B cell (primary cell): ENCODE results near the gene CHST15. TPM values are rescaled to one million over a fixed set of nuclear protein-coding genes. Genes with fewer than 3 reads are reported as not detected.

Experiments
- ATAC-seq: fragments of 200-7000 bp; cut with Tn5 transposase; one replicate; pipeline ENCODE4 v1.10.0; 2021; ENCODE audit warnings: low read depth, mild to moderate bottlenecking, moderate number of reproducible peaks, moderate library complexity
- CTCF ChIA-PET: fragments of 350-600 bp; sonication (Branson Sonifier 250); formaldehyde crosslinking; loops from one replicate; lab custom pipeline; 2021; ENCODE audit warnings: antibody characterized with exemption, inconsistent platforms; lab: Charles Lee
- POLR2A ChIA-PET: fragments of 350-600 bp; sonication (Branson Sonifier 250); formaldehyde crosslinking; loops from one replicate; lab custom pipeline; 2021; ENCODE audit warnings: antibody characterized with exemption; lab: Charles Lee
- DNase-seq: peaks from one replicate; pipeline ENCODE4 v3.0.0; 2013
- H2AFZ ChIP-seq: 2 replicates; pipeline ENCODE4 v1.6.1; 2012; ENCODE audit warnings: mild to moderate bottlenecking, low read depth, low read length; ENCODE audit not compliant: insufficient read depth, poor library complexity, severe bottlenecking
- H3K27ac ChIP-seq, 2 donors: 1 replicate in 1 of 2; 2 replicates in 1 of 2; pipeline ENCODE4 v1.5.1; 2012 to 2013; ENCODE audit warnings: low read length in 2 of 2, mild to moderate bottlenecking in 2 of 2, moderate library complexity in 1 of 2
- H3K27me3 ChIP-seq, 4 experiments: fragments of 200-600 bp in 1 of 4; sonication (generic) in 1 of 4; replicated peaks in 1 of 4; 1 replicate in 2 of 4; 2 replicates in 2 of 4; pipeline versions ENCODE4 v1.6.1 to v1.7.0; 2013 to 2016; ENCODE audit warnings: low read length in 3 of 4, mild to moderate bottlenecking in 2 of 4, mixed read lengths in 1 of 4, moderate library complexity in 1 of 4; ENCODE audit not compliant: insufficient read depth in 4 of 4, control insufficient read depth in 3 of 4; ENCODE audit errors: control extremely low read depth in 1 of 4
- H3K36me3 ChIP-seq, 2 experiments: replicated peaks in 1 of 2; 1 replicate in 1 of 2; 2 replicates in 1 of 2; pipeline versions ENCODE4 v1.6.1 to v1.7.1; 2013; ENCODE audit warnings: low read length in 1 of 2; ENCODE audit not compliant: insufficient read depth in 2 of 2, control insufficient read depth in 1 of 2; ENCODE audit errors: control extremely low read depth in 1 of 2, extremely low read depth in 1 of 2
- H3K4me1 ChIP-seq, 2 donors: fragments of 200-600 bp in 1 of 2; sonication (generic) in 1 of 2; 1 replicate in 1 of 2; 2 replicates in 1 of 2; pipeline versions ENCODE4 v1.5.1 to v1.6.1; 2013 to 2017; ENCODE audit warnings: low read length in 2 of 2; ENCODE audit not compliant: control insufficient read depth in 2 of 2, insufficient read depth in 2 of 2
- H3K4me2 ChIP-seq: replicated peaks from 2 replicates; pipeline ENCODE3; 2012; ENCODE audit warnings: mild to moderate bottlenecking, low read depth, low read length; ENCODE audit not compliant: poor library complexity, severe bottlenecking
- H3K4me3 ChIP-seq, 5 experiments: fragments of 200-600 bp in 1 of 5; sonication (generic) in 1 of 5; 1 replicate in 3 of 5; 2 replicates in 2 of 5; pipeline versions ENCODE4 v1.5.1 to v1.7.0; 2011 to 2016; ENCODE audit warnings: low read length in 4 of 5, mild to moderate bottlenecking in 4 of 5, low read depth in 2 of 5, control low read depth in 1 of 5, moderate library complexity in 1 of 5; ENCODE audit not compliant: insufficient read depth in 1 of 5; ENCODE audit errors: control extremely low read depth in 1 of 5, extremely low read depth in 1 of 5
- H3K79me2 ChIP-seq: fragments of 200-600 bp; sonication (generic); one replicate; pipeline ENCODE4 v1.6.0; 2016; ENCODE audit warnings: low read length; ENCODE audit not compliant: control insufficient read depth, insufficient read depth
- H3K9ac ChIP-seq: fragments of 200-600 bp; sonication (generic); 2 replicates; pipeline ENCODE4 v1.6.1; 2017; ENCODE audit warnings: mild to moderate bottlenecking, low read length, moderate library complexity
- H3K9me3 ChIP-seq, 3 donors: one replicate each; pipeline versions ENCODE4 v1.6.1 to v1.7.1; 2013; ENCODE audit warnings: low read length in 2 of 3; ENCODE audit not compliant: control insufficient read depth in 2 of 3, insufficient read depth in 1 of 3; ENCODE audit errors: control extremely low read depth in 1 of 3
- H4K20me1 ChIP-seq: 2 replicates; pipeline ENCODE4 v1.6.0; 2012; ENCODE audit warnings: mild to moderate bottlenecking, low read length; ENCODE audit not compliant: insufficient read depth, control insufficient read depth, poor library complexity, severe bottlenecking
- H3K27ac Mint-ChIP-seq: one replicate; pipeline ENCODE4 v1.8.0; 2021; ENCODE audit warnings: mixed read lengths
- H3K27me3 Mint-ChIP-seq: one replicate; pipeline ENCODE4 v1.8.0; 2021; ENCODE audit warnings: mixed read lengths
- H3K4me1 Mint-ChIP-seq: one replicate; pipeline ENCODE4 v1.8.0; 2021; ENCODE audit warnings: mixed read lengths
- H3K4me3 Mint-ChIP-seq: one replicate; pipeline ENCODE4 v1.8.0; 2021; ENCODE audit warnings: mixed read lengths
- H3K9me3 Mint-ChIP-seq: one replicate; pipeline ENCODE4 v1.8.0; 2022; ENCODE audit warnings: mixed read lengths; ENCODE audit not compliant: insufficient read depth
- EZH2 ChIP-seq: IDR thresholded peaks from 2 replicates; pipeline ENCODE4 v1.6.1; 2012; ENCODE audit warnings: borderline replicate concordance, low read depth, mild to moderate bottlenecking, moderate library complexity, low read length; ENCODE audit not compliant: insufficient read depth, poor library complexity, severe bottlenecking
- WGBS: methylation state at CpG from one replicate; pipeline ENCODE4 v1.1.5; 2013; ENCODE audit warnings: missing lambda C conversion rate; ENCODE audit not compliant: insufficient coverage; 5-methylcytosine and 5-hydroxymethylcytosine counted together
- intact Hi-C: fragments of 100-400 bp; cut with micrococcal nuclease; formaldehyde crosslinking; loops from one replicate; pipeline ENCODE4 v1.10.0; 2022
- polyA plus RNA-seq: library from polyadenylated mRNA; depleted of rRNA; stranded (reverse); fragments of >200 nt; gene quantifications from 2 replicates; pipeline ENCODE4 v1.2.3, GENCODE V29; 2012
- total RNA-seq, 2 donors: library from RNA; stranded (reverse); fragments of 120-200 nt in 1 of 2; gene quantifications; 1 replicate in 1 of 2; 2 replicates in 1 of 2; pipeline versions ENCODE4 v1.2.3 to v1.2.4, GENCODE V29; 2013 to 2022
- TF ChIP-seq, protein P1 (sequence below): fragments of 200-600 bp; IDR thresholded peaks from one replicate; pipeline ENCODE4 v1.8.0; 2022; ENCODE audit warnings: antibody characterized with exemption, mild to moderate bottlenecking

The CHST15 gene
- total and polyA plus RNA-seq, 2 donors (not counting 1 experiment from before 2014, with no cell fraction given): 17.9 to 75.4 TPM

DNA sequence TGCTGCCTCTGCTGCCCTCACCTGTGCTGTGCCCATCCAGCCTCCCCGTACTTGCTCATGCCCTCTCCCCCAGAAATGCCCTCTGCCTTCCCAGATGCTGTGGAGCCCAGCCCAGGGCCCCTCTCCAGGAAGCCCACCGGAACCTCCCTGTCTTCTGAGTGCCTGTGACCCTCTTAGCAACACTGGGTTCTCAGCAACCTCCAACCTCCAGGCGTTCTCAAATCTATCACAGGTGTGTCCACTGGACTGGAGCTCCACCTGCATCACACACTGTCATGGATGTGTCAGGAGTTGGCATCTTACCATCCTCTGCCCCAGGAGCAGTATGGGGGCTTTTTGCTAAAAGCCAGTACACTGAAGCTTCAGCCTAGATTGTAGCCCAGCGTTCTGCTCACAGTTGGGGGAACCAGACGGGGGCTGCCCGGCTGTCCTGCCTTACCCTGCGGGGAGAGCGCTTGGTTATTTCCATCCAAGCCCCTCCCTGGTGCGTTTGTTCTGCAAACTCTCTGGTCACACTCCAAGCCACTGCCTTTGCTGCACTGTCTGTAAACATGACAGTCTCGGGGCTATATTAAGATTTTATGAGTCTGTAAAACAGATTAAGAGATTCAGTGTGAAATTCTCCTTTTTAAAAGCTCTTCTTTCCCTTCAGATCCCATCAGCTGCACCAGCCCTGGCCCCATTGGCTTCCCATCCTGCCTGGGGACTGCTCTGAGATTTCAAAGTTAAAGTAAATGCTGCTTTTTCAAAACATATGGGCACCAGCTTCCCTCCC is 130.5 kb downstream of the CHST15 start:
- no peaks in the 10 kb centered on the region for H3K36me3 ChIP-seq
- H3K27ac Mint-ChIP-seq: no peak overlapping the region
- no peak for ATAC-seq
- no peak overlapping the region for H3K27ac ChIP-seq
- TF ChIP-seq, protein P1, sequence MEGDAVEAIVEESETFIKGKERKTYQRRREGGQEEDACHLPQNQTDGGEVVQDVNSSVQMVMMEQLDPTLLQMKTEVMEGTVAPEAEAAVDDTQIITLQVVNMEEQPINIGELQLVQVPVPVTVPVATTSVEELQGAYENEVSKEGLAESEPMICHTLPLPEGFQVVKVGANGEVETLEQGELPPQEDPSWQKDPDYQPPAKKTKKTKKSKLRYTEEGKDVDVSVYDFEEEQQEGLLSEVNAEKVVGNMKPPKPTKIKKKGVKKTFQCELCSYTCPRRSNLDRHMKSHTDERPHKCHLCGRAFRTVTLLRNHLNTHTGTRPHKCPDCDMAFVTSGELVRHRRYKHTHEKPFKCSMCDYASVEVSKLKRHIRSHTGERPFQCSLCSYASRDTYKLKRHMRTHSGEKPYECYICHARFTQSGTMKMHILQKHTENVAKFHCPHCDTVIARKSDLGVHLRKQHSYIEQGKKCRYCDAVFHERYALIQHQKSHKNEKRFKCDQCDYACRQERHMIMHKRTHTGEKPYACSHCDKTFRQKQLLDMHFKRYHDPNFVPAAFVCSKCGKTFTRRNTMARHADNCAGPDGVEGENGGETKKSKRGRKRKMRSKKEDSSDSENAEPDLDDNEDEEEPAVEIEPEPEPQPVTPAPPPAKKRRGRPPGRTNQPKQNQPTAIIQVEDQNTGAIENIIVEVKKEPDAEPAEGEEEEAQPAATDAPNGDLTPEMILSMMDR: no peak
- TF ChIP-seq EZH2: no peak
- H3K9me3 ChIP-seq: peaks cover 0 to 3% (median 0%) of the 10 kb centered on the region in 3 donors
- no peak overlapping the region for H2AFZ ChIP-seq
- H3K27me3 Mint-ChIP-seq: peaks cover 68% of the 10 kb centered on the region
- intact Hi-C loops: no loop called here
- peaks cover 0 to 30% (median 12%) of the 10 kb centered on the region in 4 experiments for H3K27me3 ChIP-seq
- no peaks in the 10 kb centered on the region for H3K9me3 Mint-ChIP-seq
- H3K4me3 ChIP-seq: no peak overlapping the region
- no peak overlapping the region for H3K4me3 Mint-ChIP-seq
- H3K4me1 ChIP-seq: peaks cover 0 to 3% of the 10 kb centered on the region in 2 donors
- no peaks in the 10 kb centered on the region for H4K20me1 ChIP-seq
- POLR2A ChIA-PET: no interaction called here
- H3K4me2 ChIP-seq: no peak overlapping the region
- H3K9ac ChIP-seq: no peak overlapping the region
- no peaks in the 10 kb centered on the region for H3K79me2 ChIP-seq
- DNase-seq: no peak
- WGBS: 69% methylated on average over 8 of the region's 10 CpGs
- CTCF ChIA-PET: interaction anchor here (1.7 kb wide), 1 partner anchor 11 kb away, joined by 5 read pairs; no protein-coding TSS in a partner anchor
- no peaks in the 10 kb centered on the region for H3K4me1 Mint-ChIP-seq

DNA sequence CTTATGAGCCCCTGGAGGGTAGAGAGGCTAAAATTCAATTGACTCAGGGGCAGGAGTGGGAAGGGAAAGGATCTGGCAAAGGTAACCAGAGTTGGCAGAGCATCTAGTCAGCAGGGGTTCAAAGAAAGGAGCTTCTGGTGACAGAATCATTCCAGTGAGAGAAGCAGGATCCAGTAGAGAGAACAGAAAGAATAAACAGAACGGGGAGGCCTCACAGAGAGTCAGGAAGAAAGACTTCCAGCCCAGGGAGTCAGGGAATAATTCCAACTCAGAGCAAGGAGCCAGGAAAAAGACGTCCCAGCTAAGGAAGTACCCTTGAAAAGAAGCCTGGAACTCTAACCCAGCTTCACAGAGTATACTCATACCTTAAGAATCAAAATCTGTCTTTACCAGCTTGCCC is 135.2 kb downstream of the CHST15 start:
- Histone ChIP-seq H3K27ac (no peak overlapping the region), H3K79me2 (no peaks in the 10 kb centered on the region), H3K4me1 (no peaks in the 10 kb centered on the region), H3K9ac (no peak overlapping the region), H3K4me2 (no peak overlapping the region), H3K4me3 (no peak overlapping the region), H2AFZ (no peak overlapping the region), H4K20me1 (no peaks in the 10 kb centered on the region), H3K36me3 (no peaks in the 10 kb centered on the region), H3K27me3 (peaks cover 0 to 8% (median under 1%) of the 10 kb centered on the region in 4 experiments), H3K9me3 (peaks cover 0 to 3% (median 0%) of the 10 kb centered on the region in 3 donors)
- Mint-ChIP-seq H3K27ac (no peak overlapping the region), H3K9me3 (no peaks in the 10 kb centered on the region), H3K4me3 (no peak overlapping the region), H3K27me3 (peaks cover 35% of the 10 kb centered on the region), H3K4me1 (no peaks in the 10 kb centered on the region)
- TF ChIP-seq, protein P1: no peak
- no peak for TF ChIP-seq EZH2
- POLR2A ChIA-PET: no interaction called here
- ATAC-seq: no peak
- 51% methylated on average over 2 of the region's 2 CpGs for WGBS
- intact Hi-C loops: no loop called here
- CTCF ChIA-PET: no interaction called here
- no peak for DNase-seq
